Measurements from ENCODE around the gene ATG9B.

The ATG9B gene

DNA sequence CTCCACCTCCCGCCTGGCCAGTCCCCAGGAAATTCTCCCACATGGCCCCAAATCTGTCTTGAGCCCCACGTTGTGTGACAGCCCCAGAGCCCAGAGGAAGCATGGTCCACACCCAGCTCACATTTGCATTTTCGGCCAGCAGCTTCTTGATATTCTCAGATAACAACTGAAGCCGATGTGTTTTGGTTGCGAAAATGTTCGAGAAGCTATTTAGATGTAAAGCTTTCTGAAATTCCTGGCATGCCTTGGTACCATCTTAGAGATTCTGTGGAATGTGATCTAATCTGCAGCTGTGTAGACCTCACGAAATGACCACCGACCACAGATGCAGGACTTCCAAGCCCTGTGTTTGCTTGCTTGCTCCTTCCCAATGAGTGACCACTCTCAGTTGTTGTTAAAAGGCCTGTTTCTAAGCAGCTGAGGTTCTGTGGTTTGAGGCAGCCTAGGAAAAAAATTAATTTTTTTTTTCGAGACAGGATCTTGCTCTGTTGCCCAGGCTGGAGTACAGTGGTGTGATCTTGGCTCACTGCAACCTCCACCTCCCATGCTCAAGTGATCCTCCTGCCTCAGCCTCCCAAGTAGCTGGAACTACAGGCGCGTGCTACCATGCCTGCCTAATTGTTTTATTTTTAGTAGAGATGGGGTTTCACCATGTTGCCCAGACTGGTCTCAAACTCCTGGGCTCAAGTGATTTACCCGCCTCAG, 43.9 kb upstream of the ATG9B start:
- CTCF ChIA-PET = interaction anchor here (0.6 to 3.1 kb wide), 8 partner anchors 10 to 56 kb away, joined by 3 to 24 read pairs (median 4); no protein-coding TSS in a partner anchor

DNA sequence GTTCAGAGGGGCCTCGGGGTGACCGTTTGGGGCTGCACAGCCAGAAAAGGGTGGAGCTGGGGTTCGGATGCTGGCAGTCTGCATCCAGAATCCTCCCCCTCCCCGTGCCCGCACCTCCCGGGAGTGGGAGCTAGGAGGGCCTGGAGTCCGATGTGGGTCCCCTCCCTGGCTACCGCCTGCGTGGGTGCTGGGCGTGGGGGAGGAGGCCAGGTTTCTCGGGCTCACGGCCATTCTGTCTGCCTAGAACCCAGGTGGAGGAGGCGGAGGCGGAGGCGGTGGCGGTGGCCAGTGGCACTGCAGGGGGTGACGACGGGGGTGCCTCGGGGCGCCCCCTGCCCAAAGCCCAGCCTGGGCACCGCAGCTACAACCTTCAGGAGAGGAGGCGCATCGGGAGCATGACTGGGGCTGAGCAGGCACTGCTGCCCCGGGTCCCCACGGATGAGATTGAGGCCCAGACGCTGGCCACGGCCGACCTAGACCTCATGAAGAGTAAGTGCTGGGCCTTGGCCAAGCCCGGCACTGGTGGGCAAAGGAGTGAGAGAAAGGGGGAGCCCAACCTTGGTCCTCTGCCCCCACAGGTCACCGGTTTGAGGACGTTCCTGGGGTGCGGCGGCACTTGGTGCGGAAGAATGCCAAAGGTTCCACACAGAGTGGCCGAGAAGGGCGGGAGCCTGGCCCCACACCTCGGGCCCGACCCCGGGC, 42.1 kb upstream of the ATG9B start:
- Histone ChIP-seq H3K9me3 (ENCODE audit: control extremely low read depth in 1 of 5, control insufficient read depth in 4 of 5, insufficient read depth in 2 of 5, low read depth in 1 of 5, low read length in 4 of 5) (no peaks in the 10 kb centered on the region), H3K27ac (ENCODE audit: insufficient read depth in 1 of 2, low read depth in 1 of 2, low read length in 2 of 2, poor library complexity in 1 of 2, severe bottlenecking in 2 of 2) (no peak overlapping the region), H3K36me3 (ENCODE audit: control insufficient read depth in 4 of 4, insufficient read depth in 4 of 4, low read length in 3 of 4) (peaks cover 6 to 80% (median 63%) of the 10 kb centered on the region in 4 experiments), H3K27me3 (replicated peaks in 2 of 5; ENCODE audit: control insufficient read depth in 4 of 5, insufficient read depth in 5 of 5, low read length in 4 of 5) (no peaks in the 10 kb centered on the region), H3K4me1 (ENCODE audit: control extremely low read depth in 1 of 4, control insufficient read depth in 4 of 4, insufficient read depth in 4 of 4, low read length in 3 of 4) (peaks cover 0 to 3% (median 0%) of the 10 kb centered on the region in 4 experiments), H3K4me3 (ENCODE audit: control insufficient read depth in 1 of 7, extremely low read depth in 1 of 7, insufficient read depth in 4 of 7, low read depth in 2 of 7, low read length in 6 of 7) (no peak overlapping the region)
- WGBS (ENCODE audit: insufficient coverage) = 98% methylated on average over 36 of the region's 39 CpGs
- CTCF ChIA-PET = interaction anchor here (0.8 to 3.1 kb wide), 5 partner anchors 10 to 48 kb away, joined by 3 to 24 read pairs (median 3); no protein-coding TSS in a partner anchor
- DNase-seq = no peak
- POLR2A ChIA-PET = no interaction called here

More for the DNA sequence above, 43.9 kb upstream of the ATG9B start:
- H3K36me3 ChIP-seq (ENCODE audit: control insufficient read depth in 4 of 4, insufficient read depth in 4 of 4, low read length in 3 of 4) = peaks cover 8 to 80% (median 68%) of the 10 kb centered on the region in 4 experiments
- POLR2A ChIA-PET = no interaction called here
- no peak overlapping the region for H3K4me3 ChIP-seq (ENCODE audit: control insufficient read depth in 1 of 7, extremely low read depth in 1 of 7, insufficient read depth in 4 of 7, low read depth in 2 of 7, low read length in 6 of 7)
- H3K27ac ChIP-seq (ENCODE audit: insufficient read depth in 1 of 2, low read depth in 1 of 2, low read length in 2 of 2, poor library complexity in 1 of 2, severe bottlenecking in 2 of 2) = no peak overlapping the region
- WGBS (ENCODE audit: insufficient coverage) = 97% methylated on average over 9 of the region's 12 CpGs
- no peaks in the 10 kb centered on the region for H3K27me3 ChIP-seq (replicated peaks in 2 of 5; ENCODE audit: control insufficient read depth in 4 of 5, insufficient read depth in 5 of 5, low read length in 4 of 5)
- H3K4me1 ChIP-seq (ENCODE audit: control extremely low read depth in 1 of 4, control insufficient read depth in 4 of 4, insufficient read depth in 4 of 4, low read length in 3 of 4) = no peaks in the 10 kb centered on the region
- no peaks in the 10 kb centered on the region for H3K9me3 ChIP-seq (ENCODE audit: control extremely low read depth in 1 of 5, control insufficient read depth in 4 of 5, insufficient read depth in 2 of 5, low read depth in 1 of 5, low read length in 4 of 5)
- DNase-seq = no peak

DNA sequence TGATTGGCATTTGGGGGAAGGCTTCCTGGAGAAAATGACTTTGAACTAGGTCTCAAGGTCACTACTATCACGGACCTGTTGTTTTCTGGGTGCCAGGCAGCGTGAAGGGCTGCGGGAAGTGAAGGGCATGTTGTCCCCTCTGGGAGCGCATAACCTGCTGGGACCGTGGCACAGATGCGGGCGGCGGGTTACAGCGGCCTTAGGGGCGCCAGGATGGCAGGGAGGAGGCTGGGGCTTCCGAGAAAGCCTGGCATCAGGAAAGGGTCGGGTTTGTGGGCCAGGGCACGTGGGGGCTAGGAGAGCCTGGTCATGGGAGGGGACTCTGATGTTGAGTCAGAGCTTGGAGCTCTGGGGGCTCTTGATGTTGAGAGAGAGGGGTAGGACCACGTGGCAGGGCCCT, 41.2 kb upstream of the ATG9B start:
- H3K27me3 ChIP-seq (replicated peaks in 2 of 5; ENCODE audit: control insufficient read depth in 4 of 5, insufficient read depth in 5 of 5, low read length in 4 of 5) = no peaks in the 10 kb centered on the region
- WGBS (ENCODE audit: insufficient coverage) = 98% methylated on average over 12 of the region's 14 CpGs
- H3K4me1 ChIP-seq (ENCODE audit: control extremely low read depth in 1 of 4, control insufficient read depth in 4 of 4, insufficient read depth in 4 of 4, low read length in 3 of 4) = peaks cover 0 to 12% (median 9%) of the 10 kb centered on the region in 4 experiments
- no peak overlapping the region for H3K27ac ChIP-seq (ENCODE audit: insufficient read depth in 1 of 2, low read depth in 1 of 2, low read length in 2 of 2, poor library complexity in 1 of 2, severe bottlenecking in 2 of 2)
- no peak for DNase-seq
- H3K9me3 ChIP-seq (ENCODE audit: control extremely low read depth in 1 of 5, control insufficient read depth in 4 of 5, insufficient read depth in 2 of 5, low read depth in 1 of 5, low read length in 4 of 5) = no peaks in the 10 kb centered on the region
- H3K4me3 ChIP-seq (ENCODE audit: control insufficient read depth in 1 of 7, extremely low read depth in 1 of 7, insufficient read depth in 4 of 7, low read depth in 2 of 7, low read length in 6 of 7) = no peak overlapping the region
- ChIA-PET POLR2A (no interaction called here), CTCF (interaction anchor here (0.8 to 1.5 kb wide), 3 partner anchors 11 to 28 kb away, joined by 3 read pairs; no protein-coding TSS in a partner anchor)
- peaks cover 6 to 71% (median 58%) of the 10 kb centered on the region in 4 experiments for H3K36me3 ChIP-seq (ENCODE audit: control insufficient read depth in 4 of 4, insufficient read depth in 4 of 4, low read length in 3 of 4)

- DNase-seq = no peak
Measured at GRCh38 chr7:151064993-151065392, 40.7 kb upstream of the ATG9B start.

DNA sequence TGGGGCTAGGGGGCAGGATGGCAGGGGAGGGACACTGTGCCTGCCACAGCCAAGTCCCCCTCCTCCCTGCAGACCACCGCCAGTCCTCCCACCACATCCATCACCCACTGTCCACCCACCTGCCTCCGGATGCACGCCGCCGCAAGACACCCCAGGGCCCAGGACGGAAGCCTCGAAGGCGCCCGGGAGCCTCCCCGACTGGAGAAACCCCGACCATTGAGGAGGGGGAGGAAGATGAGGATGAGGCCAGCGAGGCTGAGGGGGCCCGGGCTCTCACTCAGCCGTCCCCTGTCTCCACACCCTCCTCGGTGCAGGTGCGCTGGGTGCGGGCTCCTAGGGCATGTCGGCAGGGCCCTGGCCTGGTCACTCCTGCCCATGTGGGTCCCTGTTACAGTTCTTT, 40.2 kb upstream of the ATG9B start:
- CTCF ChIA-PET = interaction anchor here (7.2 kb wide), 1 partner anchor 11 kb away, joined by 64 read pairs; no protein-coding TSS in a partner anchor
- H3K27me3 ChIP-seq (replicated peaks in 2 of 5; ENCODE audit: control insufficient read depth in 4 of 5, insufficient read depth in 5 of 5, low read length in 4 of 5) = no peaks in the 10 kb centered on the region
- 100% methylated on average over 10 of the region's 18 CpGs for WGBS (ENCODE audit: insufficient coverage)

More at GRCh38 chr7:151064993-151065392, 40.7 kb upstream of the ATG9B start:
- H3K27ac ChIP-seq (ENCODE audit: insufficient read depth in 1 of 2, low read depth in 1 of 2, low read length in 2 of 2, poor library complexity in 1 of 2, severe bottlenecking in 2 of 2) = no peak overlapping the region
- H3K4me3 ChIP-seq (ENCODE audit: control insufficient read depth in 1 of 7, extremely low read depth in 1 of 7, insufficient read depth in 4 of 7, low read depth in 2 of 7, low read length in 6 of 7) = no peak overlapping the region
- H3K36me3 ChIP-seq (ENCODE audit: control insufficient read depth in 4 of 4, insufficient read depth in 4 of 4, low read length in 3 of 4) = peaks cover 6 to 66% (median 53%) of the 10 kb centered on the region in 4 experiments
- ChIA-PET POLR2A (no interaction called here), CTCF (interaction anchor here (1.5 kb wide), 1 partner anchor 29 kb away, joined by 3 read pairs; no protein-coding TSS in a partner anchor)
- H3K9me3 ChIP-seq (ENCODE audit: control extremely low read depth in 1 of 5, control insufficient read depth in 4 of 5, insufficient read depth in 2 of 5, low read depth in 1 of 5, low read length in 4 of 5) = no peaks in the 10 kb centered on the region
- 100% methylated on average over 2 of the region's 6 CpGs for WGBS (ENCODE audit: insufficient coverage)
- H3K4me1 ChIP-seq (ENCODE audit: control extremely low read depth in 1 of 4, control insufficient read depth in 4 of 4, insufficient read depth in 4 of 4, low read length in 3 of 4) = peaks cover 0 to 18% (median 14%) of the 10 kb centered on the region in 4 experiments
- H3K27me3 ChIP-seq (replicated peaks in 2 of 5; ENCODE audit: control insufficient read depth in 4 of 5, insufficient read depth in 5 of 5, low read length in 4 of 5) = no peaks in the 10 kb centered on the region

DNA sequence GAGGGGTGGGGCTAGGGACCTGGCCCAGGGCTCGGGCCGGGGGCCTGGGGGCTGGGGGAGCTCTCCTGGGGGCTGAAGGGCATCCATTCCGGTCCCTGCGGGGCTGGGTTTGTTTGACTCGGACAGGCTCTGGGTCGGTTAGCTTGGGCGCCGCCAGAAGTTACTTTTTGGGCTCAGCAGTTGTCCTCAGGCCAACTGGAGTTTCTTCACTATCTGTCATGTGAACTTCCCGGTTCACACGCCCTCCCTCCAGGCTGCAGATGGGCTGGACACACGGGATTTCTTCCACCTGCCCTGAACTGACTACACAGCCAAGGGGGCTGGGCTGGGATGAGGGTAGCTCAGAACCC, 38.9 kb upstream of the ATG9B start:
- Histone ChIP-seq H3K27ac (ENCODE audit: insufficient read depth in 1 of 2, low read depth in 1 of 2, low read length in 2 of 2, poor library complexity in 1 of 2, severe bottlenecking in 2 of 2) (no peak overlapping the region), H3K27me3 (replicated peaks in 2 of 5; ENCODE audit: control insufficient read depth in 4 of 5, insufficient read depth in 5 of 5, low read length in 4 of 5) (no peaks in the 10 kb centered on the region), H3K9me3 (ENCODE audit: control extremely low read depth in 1 of 5, control insufficient read depth in 4 of 5, insufficient read depth in 2 of 5, low read depth in 1 of 5, low read length in 4 of 5) (no peaks in the 10 kb centered on the region), H3K4me3 (ENCODE audit: control insufficient read depth in 1 of 7, extremely low read depth in 1 of 7, insufficient read depth in 4 of 7, low read depth in 2 of 7, low read length in 6 of 7) (no peak overlapping the region), H3K4me1 (ENCODE audit: control extremely low read depth in 1 of 4, control insufficient read depth in 4 of 4, insufficient read depth in 4 of 4, low read length in 3 of 4) (peaks cover 3 to 29% (median 26%) of the 10 kb centered on the region in 4 experiments), H3K36me3 (ENCODE audit: control insufficient read depth in 4 of 4, insufficient read depth in 4 of 4, low read length in 3 of 4) (peaks cover 6 to 55% (median 42%) of the 10 kb centered on the region in 4 experiments)
- no peak for DNase-seq
- CTCF ChIA-PET = interaction anchor here (1.0 to 7.2 kb wide), 5 partner anchors 12 to 45 kb away, joined by 3 to 64 read pairs (median 4); no protein-coding TSS in a partner anchor
- POLR2A ChIA-PET = no interaction called here
- 95% methylated on average over 9 of the region's 11 CpGs for WGBS (ENCODE audit: insufficient coverage)

More for the DNA sequence above, 40.2 kb upstream of the ATG9B start:
- H3K4me1 ChIP-seq (ENCODE audit: control extremely low read depth in 1 of 4, control insufficient read depth in 4 of 4, insufficient read depth in 4 of 4, low read length in 3 of 4) = peaks cover 0 to 18% (median 15%) of the 10 kb centered on the region in 4 experiments
- no peak overlapping the region for H3K4me3 ChIP-seq (ENCODE audit: control insufficient read depth in 1 of 7, extremely low read depth in 1 of 7, insufficient read depth in 4 of 7, low read depth in 2 of 7, low read length in 6 of 7)
- H3K9me3 ChIP-seq (ENCODE audit: control extremely low read depth in 1 of 5, control insufficient read depth in 4 of 5, insufficient read depth in 2 of 5, low read depth in 1 of 5, low read length in 4 of 5) = no peaks in the 10 kb centered on the region
- DNase-seq = no peak
- H3K27ac ChIP-seq (ENCODE audit: insufficient read depth in 1 of 2, low read depth in 1 of 2, low read length in 2 of 2, poor library complexity in 1 of 2, severe bottlenecking in 2 of 2) = no peak overlapping the region
- H3K36me3 ChIP-seq (ENCODE audit: control insufficient read depth in 4 of 4, insufficient read depth in 4 of 4, low read length in 3 of 4) = peaks cover 6 to 61% (median 48%) of the 10 kb centered on the region in 4 experiments
- POLR2A ChIA-PET = no interaction called here
